SK-N-SH (cell line): ENCODE results near the gene SHH. TPM values are rescaled to one million over a fixed set of nuclear protein-coding genes. Genes with fewer than 3 reads are reported as not detected.

Experiments
- CTCF ChIA-PET: fragments of 300-600, 350-600 bp; formaldehyde crosslinking; extraction: SDS; loops from one replicate; lab custom pipeline; 2021; lab: Yijun Ruan, JAX
- POLR2A ChIA-PET: fragments of 350-600 bp; sonication (Branson Sonifier 250); formaldehyde crosslinking; extraction: SDS; loops from one replicate; lab custom pipeline; 2020; ENCODE audit warnings: antibody characterized with exemption, inconsistent platforms; lab: Yijun Ruan, JAX
- DNase-seq: peaks from one replicate; pipeline ENCODE4 v3.0.0; 2012
- H2AFZ ChIP-seq: fragments of 200-600 bp; sonication (generic); 2 replicates; pipeline ENCODE4 v1.8.1; 2016; ENCODE audit warnings: antibody characterized with exemption, mild to moderate bottlenecking, low read depth
- H3F3A ChIP-seq: fragments of 200-600 bp; sonication (generic); replicated peaks from 2 replicates; pipeline ENCODE3; 2016; ENCODE audit warnings: antibody characterized with exemption, mild to moderate bottlenecking; ENCODE audit not compliant: insufficient read depth
- H3K27ac ChIP-seq, 2 experiments: fragments of 200-500 bp in 1 of 2; fragments of 200-600 bp in 1 of 2; sonication (Bioruptor generic) in 1 of 2; sonication (generic), shearing (Covaris generic) in 1 of 2; 2 replicates each; pipeline versions ENCODE4 v1.5.1 to v1.6.1; 2014 to 2016; ENCODE audit warnings: low read depth in 2 of 2, inconsistent platforms in 1 of 2, low read length in 1 of 2, mild to moderate bottlenecking in 1 of 2, mixed read lengths in 1 of 2
- H3K27me3 ChIP-seq: fragments of 200-600 bp; sonication (generic), shearing (Covaris generic); 2 replicates; pipeline ENCODE4 v1.6.1; 2016; ENCODE audit warnings: mixed run types; ENCODE audit not compliant: insufficient read depth
- H3K36me3 ChIP-seq, 2 experiments: fragments of 200-500 bp in 1 of 2; fragments of 200-600 bp in 1 of 2; sonication (Bioruptor generic) in 1 of 2; sonication (generic) in 1 of 2; replicated peaks in 1 of 2; 2 replicates each; pipeline versions ENCODE3 to v1.5.1; 2014 to 2016; ENCODE audit warnings: low read length in 1 of 2, mild to moderate bottlenecking in 1 of 2; ENCODE audit not compliant: insufficient read depth in 2 of 2, control insufficient read depth in 1 of 2
- H3K4me1 ChIP-seq, 2 experiments: fragments of 200-500 bp in 1 of 2; fragments of 200-600 bp in 1 of 2; sonication (Bioruptor generic) in 1 of 2; sonication (generic), shearing (Covaris generic) in 1 of 2; 2 replicates each; pipeline versions ENCODE4 v1.5.1 to v1.6.1; 2014 to 2016; ENCODE audit warnings: low read depth in 1 of 2, low read length in 1 of 2, mixed run types in 1 of 2; ENCODE audit not compliant: insufficient read depth in 2 of 2, control insufficient read depth in 1 of 2
- H3K4me2 ChIP-seq: fragments of 200-600 bp; sonication (generic), shearing (Covaris generic); 2 replicates; pipeline ENCODE4 v1.6.1; 2017; ENCODE audit warnings: mixed run types
- H3K4me3 ChIP-seq, 2 experiments: fragments of 200-500 bp in 1 of 2; fragments of 200-600 bp in 1 of 2; sonication (Bioruptor generic) in 1 of 2; sonication (generic), shearing (Covaris generic) in 1 of 2; 2 replicates each; pipeline versions ENCODE4 v1.5.1 to v1.8.1; 2014 to 2016; ENCODE audit warnings: low read depth in 2 of 2, inconsistent platforms in 1 of 2, low read length in 1 of 2, mild to moderate bottlenecking in 1 of 2, mixed read lengths in 1 of 2, moderate library complexity in 1 of 2
- H3K79me2 ChIP-seq: fragments of 200-600 bp; sonication (generic); 2 replicates; pipeline ENCODE4 v1.8.1; 2017; ENCODE audit warnings: mild to moderate bottlenecking; ENCODE audit not compliant: insufficient read depth
- H3K9ac ChIP-seq: fragments of 200-600 bp; sonication (generic); 2 replicates; pipeline ENCODE4 v1.6.1; 2017; ENCODE audit warnings: mixed run types
- H3K9me2 ChIP-seq: fragments of 200-600 bp; sonication (generic); 2 replicates; pipeline ENCODE4 v1.6.1; 2017; ENCODE audit warnings: mixed run types
- H3K9me3 ChIP-seq: fragments of 200-600 bp; sonication (generic); 2 replicates; pipeline ENCODE4 v1.6.1; 2017; ENCODE audit warnings: mixed run types, mild to moderate bottlenecking, moderate library complexity
- H4K20me1 ChIP-seq: fragments of 200-600 bp; sonication (generic); 2 replicates; pipeline ENCODE4 v1.6.1; 2017; ENCODE audit warnings: mild to moderate bottlenecking, mixed run types; ENCODE audit not compliant: insufficient read depth
- CTCF ChIP-seq: fragments of 200-600 bp; sonication (generic); IDR thresholded peaks from 2 replicates; pipeline ENCODE4 v1.6.1; 2017; ENCODE audit warnings: antibody characterized with exemption, mild to moderate bottlenecking, moderate library complexity
- IRF3 ChIP-seq: fragments of 150-350 bp; IDR thresholded peaks from 2 replicates; pipeline ENCODE4 v1.6.1; 2016; ENCODE audit warnings: mild to moderate bottlenecking, low read depth, low read length
- MXI1 ChIP-seq: IDR thresholded peaks from 2 replicates; pipeline ENCODE4 v1.6.1; 2012; ENCODE audit warnings: mild to moderate bottlenecking, low read depth, low read length, improper control_type of control experiment
- NFIC ChIP-seq: IDR thresholded peaks from 2 replicates; pipeline ENCODE4 v1.4.0; 2012; ENCODE audit warnings: borderline replicate concordance
- PBX3 ChIP-seq: IDR thresholded peaks from 2 replicates; pipeline ENCODE4; 2012
- POLR2AphosphoS5 ChIP-seq: IDR thresholded peaks from 2 replicates; pipeline ENCODE4 v1.6.1; 2012; ENCODE audit warnings: low read depth, low read length
- RCOR1 ChIP-seq: fragments of 150-350 bp; IDR thresholded peaks from 2 replicates; pipeline ENCODE4 v1.6.1; 2017; ENCODE audit warnings: antibody characterized with exemption, low read length
- RXRA ChIP-seq: IDR thresholded peaks from 2 replicates; pipeline ENCODE4 v1.4.0; 2012; ENCODE audit warnings: low read depth, mild to moderate bottlenecking, borderline replicate concordance
- SMC3 ChIP-seq: IDR thresholded peaks from 2 replicates; pipeline ENCODE4 v1.6.1; 2012; ENCODE audit warnings: low read depth, low read length, improper control_type of control experiment
- TEAD4 ChIP-seq: IDR thresholded peaks from 2 replicates; pipeline ENCODE4 v1.4.0; 2012; ENCODE audit warnings: mild to moderate bottlenecking, borderline replicate concordance; ENCODE audit not compliant: insufficient read depth
- USF1 ChIP-seq: IDR thresholded peaks from 2 replicates; pipeline ENCODE4 v1.4.0; 2012; ENCODE audit warnings: low read depth, borderline replicate concordance
- YY1 ChIP-seq: IDR thresholded peaks from 2 replicates; pipeline ENCODE4 v1.4.0; 2012; ENCODE audit warnings: low read depth, mild to moderate bottlenecking
- WGBS: methylation state at CpG from one replicate; pipeline ENCODE4 v1.1.6; 2017; ENCODE audit warnings: low lambda C conversion rate; 5-methylcytosine and 5-hydroxymethylcytosine counted together
- polyA plus RNA-seq, 3 experiments: library from polyadenylated mRNA; depleted of rRNA; stranded (reverse); fragments of >200 nt; gene quantifications; 2 replicates each; pipeline ENCODE4 v1.2.3, GENCODE V29; 2012

SHH gene
- polyA plus RNA-seq, 1 of the 3 experiments (the other 2 are of a cell fraction), result not detected

- POLR2A ChIA-PET, result no interaction called here
- no peaks in the 10 kb centered on the region for H3K9me2 ChIP-seq
- no peak overlapping the region for H3K4me2 ChIP-seq
- H3K36me3 ChIP-seq, result peaks cover 18 to 71% of the 10 kb centered on the region in 2 experiments
- H3K79me2 ChIP-seq, result no peaks in the 10 kb centered on the region
- no peaks in the 10 kb centered on the region for H3K4me1 ChIP-seq
- no peak overlapping the region for H2AFZ ChIP-seq
- H3K27ac ChIP-seq, result no peak overlapping the region
- 98% methylated on average over 24 of the region's 24 CpGs for WGBS
- no peaks in the 10 kb centered on the region for H3F3A ChIP-seq
- H3K9me3 ChIP-seq, result no peaks in the 10 kb centered on the region
- TF ChIP-seq USF1 (no peak), CTCF (no peak), RXRA (no peak), POLR2AphosphoS5 (no peak), MXI1 (no peak), NFIC (no peak), RCOR1 (no peak), PBX3 (no peak), SMC3 (no peak)
- no peak overlapping the region for H3K9ac ChIP-seq
- no peaks in the 10 kb centered on the region for H3K27me3 ChIP-seq
- H4K20me1 ChIP-seq, result no peaks in the 10 kb centered on the region
- CTCF ChIA-PET, result interaction anchor here (1.1 to 3.3 kb wide), 2 partner anchors 13 to 182 kb away, joined by 3 to 15 read pairs; no protein-coding TSS in a partner anchor
- H3K4me3 ChIP-seq, result no peak overlapping the region
- DNase-seq, result no peak
Observed at GRCh38 chr7:155780884-155781283, 31.4 kb downstream of the SHH start.

- WGBS, result 90% methylated on average over 6 of the region's 6 CpGs
- CTCF ChIA-PET, result interaction anchor here (0.7 to 1.9 kb wide), 3 partner anchors 11 to 851 kb away, joined by 3 to 18 read pairs (median 3); no protein-coding TSS in a partner anchor
- no peak for DNase-seq
- Histone ChIP-seq H3K9me2 (no peaks in the 10 kb centered on the region), H3K4me3 (no peak overlapping the region), H4K20me1 (no peaks in the 10 kb centered on the region), H2AFZ (no peak overlapping the region), H3K9ac (no peak overlapping the region), H3K9me3 (no peaks in the 10 kb centered on the region), H3K36me3 (peaks cover 25 to 93% of the 10 kb centered on the region in 2 experiments), H3K27ac (no peak overlapping the region), H3K27me3 (no peaks in the 10 kb centered on the region), H3K4me2 (no peak overlapping the region)
- POLR2A ChIA-PET, result no interaction called here
- TF ChIP-seq YY1 (no peak), TEAD4 (no peak), IRF3 (no peak), RXRA (no peak), SMC3 (no peak)
- TF ChIP-seq, all 33 proteins: peak for 0
- Histone ChIP-seq H3K4me1 (peaks cover 0 to 7% of the 10 kb centered on the region in 2 experiments; a peak in 1 of 4 replicates), H3K79me2 (no peaks in the 10 kb centered on the region), H3F3A (no peaks in the 10 kb centered on the region)
Observed at GRCh38 chr7:155778349-155778748, 33.9 kb downstream of the SHH start.
